ENCODE data around the gene ZNF490.

DNA sequence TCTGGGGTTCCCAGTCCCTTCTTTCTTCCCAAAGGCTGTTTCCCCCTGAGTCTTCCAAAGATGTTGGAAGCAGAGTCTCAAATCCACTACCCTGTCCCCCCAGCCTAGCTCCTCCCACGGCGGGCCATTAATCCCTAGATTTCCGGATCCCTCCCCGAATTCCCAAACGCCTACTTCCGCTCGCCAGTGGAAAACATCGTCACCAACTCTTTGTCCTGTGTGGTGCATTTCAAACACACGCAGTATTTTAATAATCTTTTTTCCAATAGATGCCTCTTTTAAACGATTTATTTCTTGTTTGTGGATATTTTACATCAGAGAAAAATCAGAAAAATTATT is 717 bp upstream of the ZNF490 start:
- no peak for TF ChIP-seq ZNF24 (IDR thresholded peaks at IDR 0.05)
- no peak for TF ChIP-seq TAF1 (IDR thresholded peaks at IDR 0.05; ENCODE audit: borderline replicate concordance, low read depth, low read length)
- no peak for TF ChIP-seq ATF7 (IDR thresholded peaks at IDR 0.05; ENCODE audit: low read depth)
- no peak for TF ChIP-seq SRF (IDR thresholded peaks at IDR 0.05; ENCODE audit: low read depth in 2 of 2, low read length in 2 of 2)
- TF ChIP-seq MYC (IDR thresholded peaks at IDR 0.05; ENCODE audit: insufficient read depth, insufficient read length, insufficient replicate concordance, low read length, severe bottlenecking) = no peak
- TF ChIP-seq SMAD5 (IDR thresholded peaks at IDR 0.05; ENCODE audit: low read depth) = no peak
- TF ChIP-seq, protein P1, sequence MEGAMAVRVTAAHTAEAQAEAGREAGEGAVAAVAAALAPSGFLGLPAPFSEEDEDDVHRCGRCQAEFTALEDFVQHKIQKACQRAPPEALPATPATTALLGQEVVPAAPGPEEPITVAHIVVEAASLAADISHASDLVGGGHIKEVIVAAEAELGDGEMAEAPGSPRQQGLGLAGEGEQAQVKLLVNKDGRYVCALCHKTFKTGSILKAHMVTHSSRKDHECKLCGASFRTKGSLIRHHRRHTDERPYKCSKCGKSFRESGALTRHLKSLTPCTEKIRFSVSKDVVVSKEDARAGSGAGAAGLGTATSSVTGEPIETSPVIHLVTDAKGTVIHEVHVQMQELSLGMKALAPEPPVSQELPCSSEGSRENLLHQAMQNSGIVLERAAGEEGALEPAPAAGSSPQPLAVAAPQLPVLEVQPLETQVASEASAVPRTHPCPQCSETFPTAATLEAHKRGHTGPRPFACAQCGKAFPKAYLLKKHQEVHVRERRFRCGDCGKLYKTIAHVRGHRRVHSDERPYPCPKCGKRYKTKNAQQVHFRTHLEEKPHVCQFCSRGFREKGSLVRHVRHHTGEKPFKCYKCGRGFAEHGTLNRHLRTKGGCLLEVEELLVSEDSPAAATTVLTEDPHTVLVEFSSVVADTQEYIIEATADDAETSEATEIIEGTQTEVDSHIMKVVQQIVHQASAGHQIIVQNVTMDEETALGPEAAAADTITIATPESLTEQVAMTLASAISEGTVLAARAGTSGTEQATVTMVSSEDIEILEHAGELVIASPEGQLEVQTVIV (IDR thresholded peaks at IDR 0.05; ENCODE audit: borderline replicate concordance, partially characterized antibody) = no peak

Measured in GM12878 (cell line).